CD4-positive, CD25-positive, alpha-beta regulatory T cell (primary cell): ENCODE results near the gene MAP2K7. TPM values are rescaled to one million over a fixed set of nuclear protein-coding genes. Genes with fewer than 3 reads are reported as not detected.
A peak's percentile ranks its signal among the peaks of the same experiment; 100 is the strongest.
"Not testable (repeated sequence)": the region's sequence is repeated elsewhere in the genome, so short reads cannot be mapped to it uniquely, and the experiment has no call there.

ENCODE experiments used
- ATAC-seq, 2 donors: fragments of 150-1000 bp; cut with Tn5 transposase; one replicate each; pipeline ENCODE4 v1.10.0; 2021; ENCODE audit warnings: low read depth in 2 of 2, moderate number of reproducible peaks in 2 of 2, moderate library complexity in 1 of 2
- DNase-seq, 3 donors: peaks; one replicate each; pipeline versions ENCODE4 v3.0.0 to v3.0.0-alpha.2; 2012 to 2022; ENCODE audit warnings: mixed read lengths in 1 of 3
- H3K27ac ChIP-seq: one replicate; pipeline ENCODE4 v1.7.0; 2013; ENCODE audit warnings: mild to moderate bottlenecking, low read length; ENCODE audit not compliant: insufficient read depth, poor library complexity, severe bottlenecking
- H3K27me3 ChIP-seq: one replicate; pipeline ENCODE4 v1.7.0; 2013; ENCODE audit warnings: low read length; ENCODE audit not compliant: control insufficient read depth, insufficient read depth
- H3K36me3 ChIP-seq: one replicate; pipeline ENCODE4 v1.7.0; 2013; ENCODE audit warnings: mild to moderate bottlenecking, low read length, moderate library complexity; ENCODE audit not compliant: control insufficient read depth, insufficient read depth
- H3K4me1 ChIP-seq: 2 replicates; pipeline ENCODE4 v1.7.0; 2013; ENCODE audit warnings: mild to moderate bottlenecking, low read length; ENCODE audit not compliant: insufficient read depth, control insufficient read depth, poor library complexity, severe bottlenecking
- H3K4me3 ChIP-seq: one replicate; pipeline ENCODE4 v1.7.0; 2013; ENCODE audit warnings: low read depth, mild to moderate bottlenecking, low read length, moderate library complexity
- H3K9me3 ChIP-seq, 2 experiments: 1 replicate in 1 of 2; 2 replicates in 1 of 2; pipeline ENCODE4 v1.7.0; 2013; ENCODE audit warnings: low read length in 2 of 2, mild to moderate bottlenecking in 1 of 2, moderate library complexity in 1 of 2; ENCODE audit not compliant: control insufficient read depth in 2 of 2
- H3K27ac Mint-ChIP-seq, 3 donors: one replicate each; pipeline ENCODE4 v1.8.0; 2020 to 2022; ENCODE audit warnings: mild to moderate bottlenecking in 3 of 3, mixed read lengths in 3 of 3, moderate library complexity in 2 of 3
- H3K27me3 Mint-ChIP-seq: one replicate; pipeline ENCODE4 v1.8.0; 2022; ENCODE audit warnings: mild to moderate bottlenecking, mixed read lengths
- H3K36me3 Mint-ChIP-seq: one replicate; pipeline ENCODE4 v1.8.0; 2020; ENCODE audit warnings: mixed read lengths
- H3K4me1 Mint-ChIP-seq, 4 donors: one replicate each; pipeline ENCODE4 v1.8.0; 2020 to 2022; ENCODE audit warnings: mixed read lengths in 4 of 4, mild to moderate bottlenecking in 1 of 4
- H3K4me3 Mint-ChIP-seq, 4 donors: one replicate each; pipeline ENCODE4 v1.8.0; 2020 to 2022; ENCODE audit warnings: mild to moderate bottlenecking in 4 of 4, mixed read lengths in 4 of 4, moderate library complexity in 3 of 4
- H3K9me3 Mint-ChIP-seq, 7 donors: one replicate each; pipeline ENCODE4 v1.8.0; 2020 to 2022; ENCODE audit warnings: mixed read lengths in 7 of 7, mild to moderate bottlenecking in 3 of 7, moderate library complexity in 2 of 7
- polyA plus RNA-seq, 4 donors: library from polyadenylated mRNA; unstranded; fragments of 300-500 nt; fragmentation: Illumina TruSeq; gene quantifications; one replicate each; pipeline ENCODE4 v1.2.3, GENCODE V29; 2021
- total RNA-seq: library from RNA; stranded (reverse); gene quantifications from one replicate; pipeline ENCODE4 v1.2.3, GENCODE V29; 2022

Gene MAP2K7
- total and polyA plus RNA-seq, 5 donors from 2014 or later, result 1.7 to 93.4 (median 2.7) TPM

- Mint-ChIP-seq H3K4me3 (peak within 1 kb of the TSS; percentile 55 to 83 (median 65)), H3K36me3 (peaks cover 14% of the 10 kb centered on the region), H3K4me1 (peaks cover 0 to 29% (median 6%) of the 10 kb centered on the region in 4 donors), H3K9me3 (no peaks in the 10 kb centered on the region), H3K27me3 (peaks cover 36% of the 10 kb centered on the region), H3K27ac (peak within 1 kb of the TSS in 1 of 3 donors; percentile 89)
- H3K36me3 ChIP-seq, result peaks cover 19% of the 10 kb centered on the region
- peaks cover 11% of the 10 kb centered on the region for H3K27me3 ChIP-seq
- H3K9me3 ChIP-seq, result no peaks in the 10 kb centered on the region
- H3K27ac ChIP-seq, result no peak within 1 kb of the TSS
- DNase-seq (no peak), ATAC-seq (no peak)
- peaks cover 29% of the 10 kb centered on the region for H3K4me1 ChIP-seq
- H3K4me3 ChIP-seq, result no peak within 1 kb of the TSS
Observed at GRCh38 chr19:7914598-7915045, 10.9 kb downstream of the MAP2K7 start, which contains the start of gene TGFBR3L. TSS of gene TGFBR3L (plus strand) at chr19:7914830.

DNA sequence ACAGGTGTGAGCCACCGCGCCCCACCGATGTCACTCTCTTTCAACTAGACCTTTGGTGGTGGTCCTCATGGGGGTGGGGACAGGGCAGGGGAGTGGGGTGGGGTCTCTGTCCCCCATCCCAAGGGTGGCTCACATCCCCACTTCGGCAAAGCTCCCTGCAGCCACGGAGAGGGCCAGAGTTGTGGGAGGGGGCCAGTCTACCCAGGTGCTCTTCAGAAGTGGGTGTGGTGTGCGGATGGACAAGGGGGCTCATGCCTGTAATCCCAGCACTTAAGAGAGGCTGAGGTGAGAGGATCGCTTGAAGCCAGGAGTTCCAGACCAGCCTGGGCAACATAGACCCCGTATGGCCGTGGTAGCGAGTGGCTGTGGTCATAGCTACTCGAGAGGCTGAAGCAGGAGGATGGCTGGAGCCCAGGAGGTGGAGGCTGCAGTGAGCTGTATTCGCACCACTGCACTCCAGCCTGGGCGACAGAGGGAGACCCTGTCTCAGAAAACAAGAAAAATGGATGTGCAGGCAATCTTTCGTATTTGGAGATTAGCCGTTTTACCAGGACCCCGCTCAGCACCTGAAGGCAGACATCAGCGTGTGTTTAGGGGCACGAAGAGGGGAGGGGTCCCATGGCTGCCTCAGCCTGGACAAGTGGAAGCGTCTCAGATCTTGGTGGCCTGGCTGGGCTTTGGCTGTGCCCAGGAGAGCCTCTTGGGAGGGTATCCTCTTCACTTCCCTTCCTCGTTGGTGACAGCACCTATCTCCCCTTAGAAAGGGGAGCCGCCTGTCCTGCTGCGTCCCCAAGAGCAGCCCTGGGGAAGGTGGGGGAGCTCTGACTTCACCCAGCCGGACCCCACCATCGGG lies 11.8 kb downstream of the MAP2K7 start:
- peak overlapping the region in 1 of 3 donors; percentile 89 for H3K27ac Mint-ChIP-seq
- H3K4me3 Mint-ChIP-seq, result peak overlapping the region; percentile 32 to 83 (median 64)
- no peak overlapping the region for H3K4me3 ChIP-seq
- no peak overlapping the region for H3K27ac ChIP-seq
- H3K9me3 Mint-ChIP-seq, result peaks cover 0 to 2% (median 0%) of the 10 kb centered on the region in 7 donors
- peaks cover 34% of the 10 kb centered on the region for H3K4me1 ChIP-seq
- peaks cover 0 to 35% (median 11%) of the 10 kb centered on the region in 4 donors for H3K4me1 Mint-ChIP-seq
- peaks cover 14% of the 10 kb centered on the region for H3K36me3 Mint-ChIP-seq
- no peaks in the 10 kb centered on the region for H3K9me3 ChIP-seq
- peaks cover 43% of the 10 kb centered on the region for H3K27me3 Mint-ChIP-seq
- peaks cover 16% of the 10 kb centered on the region for H3K36me3 ChIP-seq
- DNase-seq, result no peak
- peaks cover 11% of the 10 kb centered on the region for H3K27me3 ChIP-seq
- no peak for ATAC-seq

DNA sequence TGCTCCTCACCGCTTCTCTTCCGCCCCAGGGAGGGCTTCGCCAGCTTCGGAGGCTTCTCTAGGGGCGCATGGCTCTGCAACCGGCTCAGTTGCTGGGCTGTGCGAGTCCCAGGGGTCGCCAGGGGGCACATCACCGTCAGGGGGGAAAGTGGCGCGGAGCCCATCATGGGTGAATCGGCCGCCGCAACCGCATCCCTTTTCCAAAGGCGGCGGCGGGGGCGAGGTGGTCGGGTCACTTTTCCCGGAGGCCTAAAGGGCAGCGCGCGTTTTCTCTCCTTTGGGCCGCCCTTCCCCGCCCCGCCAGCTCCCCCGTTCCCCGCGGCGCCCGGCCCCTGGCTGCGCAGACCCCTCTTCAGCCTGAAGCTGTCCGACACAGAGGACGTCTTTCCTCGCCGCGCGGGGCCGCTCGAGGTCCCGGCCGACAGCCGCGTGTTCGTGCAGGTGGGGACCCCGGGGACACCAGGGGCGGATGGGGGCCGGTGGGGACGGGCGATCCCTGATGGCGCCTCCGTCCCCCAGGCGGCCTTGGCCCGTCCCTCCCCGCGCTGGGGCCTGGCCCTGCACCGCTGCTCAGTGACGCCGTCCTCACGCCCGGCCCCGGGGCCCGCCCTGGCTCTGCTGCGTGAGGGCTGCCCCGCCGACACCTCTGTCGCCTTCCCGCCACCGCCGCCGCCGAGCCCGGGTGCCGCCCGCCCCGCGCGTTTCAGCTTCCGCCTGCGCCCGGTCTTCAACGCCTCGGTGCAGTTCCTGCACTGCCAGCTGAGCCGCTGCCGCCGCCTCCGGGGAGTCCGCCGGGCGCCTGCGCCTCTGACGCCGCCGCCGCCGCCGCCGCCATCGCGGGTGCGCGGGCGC lies 12.7 kb downstream of the MAP2K7 start:
- ATAC-seq (no peak), DNase-seq (peak; percentile 44 to 49 (median 47))
- Histone ChIP-seq H3K4me1 (peaks cover 39% of the 10 kb centered on the region), H3K27me3 (peaks cover 11% of the 10 kb centered on the region), H3K4me3 (no peak overlapping the region), H3K9me3 (no peaks in the 10 kb centered on the region), H3K36me3 (peaks cover 9% of the 10 kb centered on the region), H3K27ac (no peak overlapping the region)
- Mint-ChIP-seq H3K4me1 (peaks cover 0 to 40% (median 16%) of the 10 kb centered on the region in 4 donors), H3K36me3 (peaks cover 9% of the 10 kb centered on the region), H3K4me3 (peak overlapping the region; percentile 26 to 83 (median 52)), H3K27ac (no peak overlapping the region), H3K27me3 (peaks cover 43% of the 10 kb centered on the region), H3K9me3 (peaks cover 0 to 2% (median 0%) of the 10 kb centered on the region in 7 donors)

DNA sequence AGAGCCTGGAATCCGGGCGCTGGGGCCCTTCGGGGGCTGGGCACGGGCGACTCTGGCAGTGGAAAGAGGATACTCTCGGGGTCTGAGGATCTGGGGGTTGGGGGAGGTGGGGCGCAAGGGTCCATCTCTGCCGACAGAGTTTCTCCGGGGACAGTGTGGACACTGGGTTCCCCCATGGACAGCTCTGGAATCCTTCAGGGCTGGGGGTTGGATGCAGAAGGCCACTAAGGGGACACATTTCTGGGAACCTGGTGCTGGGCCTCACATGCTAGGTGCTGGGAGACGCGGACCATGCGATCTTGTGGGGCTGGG lies 13.2 kb downstream of the MAP2K7 start:
- Mint-ChIP-seq H3K36me3 (peaks cover 6% of the 10 kb centered on the region), H3K4me3 (peak overlapping the region; percentile 64 to 82 (median 80)), H3K9me3 (peaks cover 0 to 2% (median 0%) of the 10 kb centered on the region in 7 donors), H3K4me1 (peaks cover 0 to 43% (median 18%) of the 10 kb centered on the region in 4 donors), H3K27me3 (peaks cover 43% of the 10 kb centered on the region), H3K27ac (peak overlapping the region in 1 of 3 donors; percentile 63)
- Histone ChIP-seq H3K4me3 (no peak overlapping the region), H3K27me3 (peaks cover 11% of the 10 kb centered on the region), H3K27ac (no peak overlapping the region), H3K4me1 (peaks cover 45% of the 10 kb centered on the region), H3K9me3 (no peaks in the 10 kb centered on the region), H3K36me3 (peaks cover 3% of the 10 kb centered on the region)
- ATAC-seq, result no peak
- DNase-seq, result no peak

GRCh38 chr19:7917267-7918061 lies 13.8 kb downstream of the MAP2K7 start:
- Histone ChIP-seq H3K9me3 (no peaks in the 10 kb centered on the region), H3K4me3 (no peak overlapping the region), H3K4me1 (peaks cover 51% of the 10 kb centered on the region), H3K27ac (no peak overlapping the region), H3K27me3 (peaks cover 11% of the 10 kb centered on the region), H3K36me3 (no peaks in the 10 kb centered on the region)
- peaks cover 0 to 48% (median 18%) of the 10 kb centered on the region in 4 donors for H3K4me1 Mint-ChIP-seq
- peak overlapping the region; percentile 79 to 89 (median 82) for H3K4me3 Mint-ChIP-seq
- peak; percentile 34 to 58 (median 57) for DNase-seq
- ATAC-seq, result peak in 1 of 2 donors; percentile 9
- H3K36me3 Mint-ChIP-seq, result peaks cover 7% of the 10 kb centered on the region
- peaks cover 43% of the 10 kb centered on the region for H3K27me3 Mint-ChIP-seq
- peak overlapping the region in 2 of 3 donors; percentile 59 to 63 for H3K27ac Mint-ChIP-seq
- H3K9me3 Mint-ChIP-seq, result peaks cover 0 to 2% (median 0%) of the 10 kb centered on the region in 7 donors

GRCh38 chr19:7918062-7918614 lies 14.5 kb downstream of the MAP2K7 start:
- H3K9me3 ChIP-seq, DNase-seq, H3K36me3 ChIP-seq, H3K27ac ChIP-seq, ATAC-seq, H3K36me3 Mint-ChIP-seq, H3K4me3 ChIP-seq, H3K9me3 Mint-ChIP-seq: not testable (repeated sequence)
- Mint-ChIP-seq H3K27ac (peak overlapping the region in 2 of 3 donors; percentile 59 to 73), H3K4me1 (peaks cover 0 to 51% (median 19%) of the 10 kb centered on the region in 4 donors), H3K27me3 (peaks cover 43% of the 10 kb centered on the region), H3K4me3 (peak overlapping the region; percentile 30 to 89 (median 66))
- peaks cover 11% of the 10 kb centered on the region for H3K27me3 ChIP-seq
- H3K4me1 ChIP-seq, result peaks cover 51% of the 10 kb centered on the region
